Adrenal gland (tissue), 12 donors: Measurements from ENCODE around the gene INO80. TPM values are rescaled to one million over a fixed set of nuclear protein-coding genes. Genes with fewer than 3 reads are reported as not detected.

Experiments used
- DNase-seq, 7 donors: peaks; one replicate each; pipeline ENCODE4 v3.0.0-alpha.2; 2019 to 2020
- H3K27ac ChIP-seq, 5 donors: fragments of 200-600 bp; sonication (generic) in 4 of 5; 1 replicate in 3 of 5; 2 replicates in 2 of 5; pipeline versions ENCODE4 v1.5.1 to v1.8.0; 2016 to 2020; ENCODE audit warnings: mild to moderate bottlenecking in 1 of 5
- H3K27me3 ChIP-seq: fragments of 200-600 bp; 2 replicates; pipeline ENCODE4 v1.8.0; 2021
- H3K36me3 ChIP-seq, 2 donors: fragments of 200-600 bp; replicated peaks in 1 of 2; 1 replicate in 1 of 2; 2 replicates in 1 of 2; pipeline versions ENCODE4 v1.5.1 to v1.8.0; 2018 to 2022
- H3K4me1 ChIP-seq, 2 donors: fragments of 200-600 bp; replicated peaks in 1 of 2; 1 replicate in 1 of 2; 2 replicates in 1 of 2; pipeline versions ENCODE4 v1.5.1 to v1.8.0; 2018 to 2021
- H3K4me3 ChIP-seq, 4 donors: fragments of 200-600 bp; sonication (generic) in 3 of 4; one replicate each; pipeline ENCODE4 v1.5.1; 2016 to 2018
- H3K9me3 ChIP-seq, 3 donors: fragments of 200-600 bp; sonication (generic) in 1 of 3; replicated peaks in 1 of 3; 1 replicate in 2 of 3; 2 replicates in 1 of 3; pipeline versions ENCODE4 v1.5.1 to v1.8.0; 2016 to 2021
- POLR2A ChIP-seq, 2 donors: fragments of 450-650 bp; IDR thresholded peaks; one replicate each; pipeline ENCODE4 v1.6.1; 2017; ENCODE audit warnings: antibody characterized with exemption in 2 of 2, mild to moderate bottlenecking in 2 of 2, moderate library complexity in 1 of 2
- WGBS, 4 donors: extraction: QIAGEN DNeasy Blood & Tissue Kit in 2 of 4; methylation state at CpG; one replicate each; pipeline versions ENCODE4 v1.1.5 to v1.1.7; 2013 to 2017; 5-methylcytosine and 5-hydroxymethylcytosine counted together
- intact Hi-C, 2 donors: fragments of 100-400 bp; cut with DNase I; formaldehyde crosslinking; loops; one replicate each; pipeline versions ENCODE4 v1.14.1 to v1.15.0; 2022 to 2023
- polyA plus RNA-seq, 3 donors: library from polyadenylated mRNA; stranded (reverse); fragments of 200-250 nt in 2 of 3; fragments of 350-450 nt in 1 of 3; fragmentation: Illumina TruSeq in 1 of 3; extraction: RNeasy Lipid Tissue Mini Kit (QIAGEN cat#74804) in 1 of 3; gene quantifications; one replicate each; pipeline ENCODE4 v1.2.3, GENCODE V29; 2013 to 2014
- total RNA-seq, 9 donors: library from RNA; depleted of rRNA in 4 of 9; stranded (reverse); fragments of >200 nt in 4 of 9; fragments of 120-200 nt in 1 of 9; fragmentation: NEBNext Ultra II Directional in 1 of 9; extraction: Animal tissue kit (Norgen Biotek cat#: 25700) in 1 of 9; gene quantifications; one replicate each; pipeline versions ENCODE4 v1.1.0 to v1.2.4, GENCODE V29; 2013 to 2023
- TF ChIP-seq, protein P1 (sequence below), 6 experiments: fragments of 450-650 bp in 4 of 6; fragments of 200-600 bp in 2 of 6; sonication (generic) in 1 of 6; IDR thresholded peaks; 1 replicate in 5 of 6; 2 replicates in 1 of 6; pipeline versions ENCODE4 v1.5.1 to v1.8.0; 2016 to 2021; ENCODE audit warnings: antibody characterized with exemption in 6 of 6, mild to moderate bottlenecking in 2 of 6, moderate library complexity in 1 of 6
- donor health status: healthy with polysubstance abuse.
- donor health status: Bipolar disorder and iron deficiency.
- donor health status: DM: yes; HTN: yes; CAD: no.
- donor health status: DM: no; HTN: no; CAD: no.
- donor health status: DM: no; HTN: no; CAD: no.
- donor health status: DM: yes; HTN: yes; CAD: no.

INO80 gene
- total and polyA plus RNA-seq, 12 donors = 5.4 to 25.0 (median 17.7) TPM

DNA sequence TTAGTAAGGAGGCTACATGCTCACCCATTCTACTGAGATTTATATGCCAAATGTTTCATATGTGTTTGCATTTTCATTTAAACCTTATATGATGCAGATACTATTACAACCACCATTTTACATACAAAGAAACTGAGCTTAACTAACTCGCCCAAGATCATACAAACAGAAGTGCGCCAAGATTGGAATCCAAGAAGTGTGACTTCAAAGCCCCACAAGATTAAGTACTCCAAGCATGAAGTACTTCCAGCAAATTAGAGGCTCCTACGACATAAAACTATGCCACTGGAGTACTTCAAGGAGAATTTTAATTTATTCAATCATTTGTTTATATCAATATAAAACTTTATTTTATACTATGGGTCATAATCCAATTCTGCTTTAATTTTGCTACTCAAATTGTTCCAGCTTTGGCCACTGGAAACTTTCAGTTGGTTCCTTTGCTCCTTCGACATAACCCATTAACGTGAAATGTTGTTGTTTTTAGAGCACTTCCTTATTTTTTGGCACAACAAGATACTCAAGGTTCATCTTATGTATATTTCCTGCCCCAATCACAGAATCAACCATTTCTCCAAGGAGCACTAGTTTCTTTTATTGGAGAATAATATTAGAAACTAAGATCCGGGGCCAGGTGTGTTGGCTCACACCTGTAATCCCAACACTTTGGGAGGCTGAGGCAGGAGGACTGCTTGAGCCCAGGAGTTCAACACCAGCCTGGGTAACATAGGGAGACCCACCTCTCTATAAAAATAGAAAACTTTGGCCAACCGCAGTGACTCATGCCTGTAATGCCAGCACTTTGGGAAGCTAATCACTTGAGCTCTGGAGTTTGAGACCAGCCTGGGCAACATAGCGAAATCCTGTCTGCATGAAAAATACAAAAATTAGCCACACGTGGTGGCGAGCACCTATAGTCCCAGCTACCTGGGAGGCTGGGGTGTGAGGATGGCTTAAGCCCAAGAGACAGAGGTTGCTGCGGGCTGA is 10.4 kb downstream of the INO80 start:
- H3K4me1 ChIP-seq = peaks cover 0 to 7% of the 10 kb centered on the region in 2 donors
- WGBS, 4 donors = 89 to 93% (median 91%) methylated on average over 11 of the region's 11 CpGs
- intact Hi-C loops = no loop called here

DNA sequence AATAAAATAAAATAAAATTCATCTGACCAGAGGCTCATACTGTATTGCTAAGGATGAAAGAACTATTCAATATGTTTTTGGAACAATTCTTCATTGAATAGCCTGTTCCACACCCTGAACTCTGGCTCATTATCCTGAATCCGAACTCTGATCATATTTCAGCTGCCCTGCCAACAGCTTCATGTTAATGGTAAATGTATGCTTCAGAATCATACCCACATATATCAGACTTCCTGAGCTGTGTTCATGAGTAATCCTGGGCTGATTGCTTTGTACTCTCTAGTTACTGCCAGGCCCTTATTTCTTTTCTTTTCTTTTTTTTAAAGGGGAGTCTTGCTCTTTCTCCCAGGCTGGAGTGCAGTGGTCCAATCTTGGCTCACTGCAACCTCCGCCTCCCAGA is 11.8 kb downstream of the INO80 start:
- WGBS, 4 donors = 86 to 92% (median 89%) methylated on average over 2 of the region's 2 CpGs
- H3K36me3 ChIP-seq = no peaks in the 10 kb centered on the region
- intact Hi-C loops = no loop called here

More for the DNA sequence above, 10.4 kb downstream of the INO80 start:
- H3K27me3 ChIP-seq = no peaks in the 10 kb centered on the region
- no peaks in the 10 kb centered on the region for H3K9me3 ChIP-seq
- no peak overlapping the region for H3K4me3 ChIP-seq
- no peak for DNase-seq
- TF ChIP-seq POLR2A (IDR thresholded peaks at IDR 0.05) = no peak
- TF ChIP-seq, protein P1, sequence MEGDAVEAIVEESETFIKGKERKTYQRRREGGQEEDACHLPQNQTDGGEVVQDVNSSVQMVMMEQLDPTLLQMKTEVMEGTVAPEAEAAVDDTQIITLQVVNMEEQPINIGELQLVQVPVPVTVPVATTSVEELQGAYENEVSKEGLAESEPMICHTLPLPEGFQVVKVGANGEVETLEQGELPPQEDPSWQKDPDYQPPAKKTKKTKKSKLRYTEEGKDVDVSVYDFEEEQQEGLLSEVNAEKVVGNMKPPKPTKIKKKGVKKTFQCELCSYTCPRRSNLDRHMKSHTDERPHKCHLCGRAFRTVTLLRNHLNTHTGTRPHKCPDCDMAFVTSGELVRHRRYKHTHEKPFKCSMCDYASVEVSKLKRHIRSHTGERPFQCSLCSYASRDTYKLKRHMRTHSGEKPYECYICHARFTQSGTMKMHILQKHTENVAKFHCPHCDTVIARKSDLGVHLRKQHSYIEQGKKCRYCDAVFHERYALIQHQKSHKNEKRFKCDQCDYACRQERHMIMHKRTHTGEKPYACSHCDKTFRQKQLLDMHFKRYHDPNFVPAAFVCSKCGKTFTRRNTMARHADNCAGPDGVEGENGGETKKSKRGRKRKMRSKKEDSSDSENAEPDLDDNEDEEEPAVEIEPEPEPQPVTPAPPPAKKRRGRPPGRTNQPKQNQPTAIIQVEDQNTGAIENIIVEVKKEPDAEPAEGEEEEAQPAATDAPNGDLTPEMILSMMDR (IDR thresholded peaks at IDR 0.05) = no peak
- no peaks in the 10 kb centered on the region for H3K36me3 ChIP-seq
- no peak overlapping the region for H3K27ac ChIP-seq

DNA sequence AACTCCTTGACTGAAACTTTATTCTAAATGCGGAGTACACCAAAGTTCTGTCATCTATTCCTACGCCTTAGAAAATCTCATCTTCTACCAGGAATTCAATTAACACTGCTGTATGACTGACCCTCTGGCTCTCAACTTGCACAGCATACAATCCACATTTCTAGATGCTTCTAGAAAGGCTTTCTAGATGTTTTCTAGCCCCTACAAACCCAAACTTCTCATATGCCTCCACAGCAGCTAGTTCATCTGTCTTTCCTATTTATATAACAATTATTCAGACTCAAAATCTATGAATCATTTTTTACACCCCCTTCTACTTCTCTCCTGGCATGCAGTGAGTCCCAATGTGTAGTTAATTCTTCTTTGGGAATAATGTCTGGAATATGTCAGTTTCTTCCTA is 13.2 kb downstream of the INO80 start:
- 93 to 98% (median 96%) methylated on average over 2 of the region's 2 CpGs for WGBS, 4 donors
- no peaks in the 10 kb centered on the region for H3K36me3 ChIP-seq
- H3K4me3 ChIP-seq = no peak overlapping the region
- H3K4me1 ChIP-seq = peaks cover 0 to 7% of the 10 kb centered on the region in 2 donors
- H3K27ac ChIP-seq = no peak overlapping the region
- no peaks in the 10 kb centered on the region for H3K27me3 ChIP-seq
- intact Hi-C loops = no loop called here
- no peaks in the 10 kb centered on the region for H3K9me3 ChIP-seq
- TF ChIP-seq, protein P1 (IDR thresholded peaks at IDR 0.05) = no peak
- no peak for TF ChIP-seq POLR2A (IDR thresholded peaks at IDR 0.05)
- DNase-seq = no peak

More for the DNA sequence above, 11.8 kb downstream of the INO80 start:
- DNase-seq = no peak
- no peak overlapping the region for H3K4me3 ChIP-seq
- TF ChIP-seq, protein P1 (IDR thresholded peaks at IDR 0.05) = no peak
- TF ChIP-seq POLR2A (IDR thresholded peaks at IDR 0.05) = no peak
- H3K9me3 ChIP-seq = no peaks in the 10 kb centered on the region
- no peaks in the 10 kb centered on the region for H3K27me3 ChIP-seq
- H3K4me1 ChIP-seq = peaks cover 0 to 7% of the 10 kb centered on the region in 2 donors
- H3K27ac ChIP-seq = no peak overlapping the region

DNA sequence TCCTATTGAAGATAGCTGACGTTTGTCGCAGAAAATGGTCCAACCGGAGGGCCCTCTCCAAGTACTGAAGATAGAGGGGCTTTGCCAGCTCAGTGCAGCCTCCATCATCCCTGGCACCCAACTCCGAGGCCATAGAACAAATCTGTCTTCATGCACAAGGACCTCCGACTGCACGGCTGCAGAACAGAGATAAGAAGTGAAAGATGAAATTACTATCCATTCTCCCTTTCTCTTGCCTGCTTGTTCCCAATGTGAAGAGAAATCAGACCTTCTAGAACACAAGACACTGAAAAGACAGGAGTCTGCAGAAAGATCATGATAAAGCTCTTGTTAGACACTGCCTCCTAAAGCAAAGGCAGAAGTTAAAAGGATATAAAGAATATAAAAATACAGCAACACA is 19.9 kb downstream of the INO80 start:
- peaks cover 0 to 46% of the 10 kb centered on the region in 2 donors for H3K36me3 ChIP-seq
- no peak for TF ChIP-seq POLR2A (IDR thresholded peaks at IDR 0.05)
- TF ChIP-seq, protein P1 (IDR thresholded peaks at IDR 0.05) = no peak
- peaks cover 0 to 3% of the 10 kb centered on the region in 2 donors for H3K4me1 ChIP-seq
- no peak overlapping the region for H3K27ac ChIP-seq
- intact Hi-C loops = no loop called here
- no peak for DNase-seq
- H3K4me3 ChIP-seq = no peak overlapping the region
- WGBS, 4 donors = 49 to 66% (median 54%) methylated on average over 6 of the region's 6 CpGs
- no peaks in the 10 kb centered on the region for H3K9me3 ChIP-seq
- no peaks in the 10 kb centered on the region for H3K27me3 ChIP-seq
